HepG2 (cell line): ENCODE results near the gene L3MBTL1. TPM values are rescaled to one million over a fixed set of nuclear protein-coding genes. Genes with fewer than 3 reads are reported as not detected.
A peak's percentile ranks its signal among the peaks of the same experiment; 100 is the strongest.

ENCODE experiments used
- CAMTA2 ChIP-seq: sonication (generic); formaldehyde crosslinking; IDR thresholded peaks from 2 replicates; pipeline ENCODE4 v1.4.0; 2020; ENCODE audit warnings: mild to moderate bottlenecking, missing genetic modification reagents, borderline replicate concordance
- CBX1 ChIP-seq: IDR thresholded peaks from one replicate; pipeline ENCODE4 v1.6.1; 2016; ENCODE audit warnings: antibody characterized with exemption, low read depth
- CEBPB ChIP-seq: IDR thresholded peaks from 2 replicates; pipeline ENCODE4 v1.6.1; 2011; ENCODE audit warnings: low read depth, low read length, improper control_type of control experiment, borderline replicate concordance
- HHEX ChIP-seq: IDR thresholded peaks from 2 replicates; pipeline ENCODE4 v1.6.1; 2016; ENCODE audit warnings: control low read depth
- IRX3 ChIP-seq: sonication (generic); formaldehyde crosslinking; IDR thresholded peaks from 2 replicates; pipeline ENCODE4 v1.8.1; 2023; ENCODE audit warnings: mild to moderate bottlenecking, low read depth, missing genetic modification reagents, borderline replicate concordance
- JUN ChIP-seq: sonication (generic); formaldehyde crosslinking; IDR thresholded peaks from 2 replicates; pipeline ENCODE4 v1.4.0; 2020; ENCODE audit warnings: mild to moderate bottlenecking, missing genetic modification reagents
- MED13 ChIP-seq: sonication (generic); formaldehyde crosslinking; IDR thresholded peaks from 2 replicates; pipeline ENCODE4 v1.5.0; 2020; ENCODE audit warnings: missing genetic modification reagents
- NFE2L1 ChIP-seq: sonication (generic); formaldehyde crosslinking; IDR thresholded peaks from 2 replicates; pipeline ENCODE4 v1.4.0; 2020; ENCODE audit warnings: missing genetic modification reagents, mild to moderate bottlenecking, borderline replicate concordance
- POLR2A ChIP-seq, 2 experiments: IDR thresholded peaks; 2 replicates each; pipeline ENCODE4 v1.6.1; 2011; ENCODE audit warnings: low read depth in 2 of 2, low read length in 2 of 2, mild to moderate bottlenecking in 1 of 2, moderate library complexity in 1 of 2; ENCODE audit not compliant: insufficient read depth in 1 of 2
- RFX3 ChIP-seq: IDR thresholded peaks from 2 replicates; pipeline ENCODE4 v1.6.1; 2016; ENCODE audit warnings: missing biosample characterization, missing genetic modification reagents
- SALL1 ChIP-seq: sonication (generic); formaldehyde crosslinking; IDR thresholded peaks from 2 replicates; pipeline ENCODE4 v1.8.0; 2022; ENCODE audit warnings: mild to moderate bottlenecking, missing genetic modification reagents
- SOX5 ChIP-seq: IDR thresholded peaks from 2 replicates; pipeline ENCODE4 v1.6.1; 2016; ENCODE audit warnings: borderline replicate concordance
- TRIM24 ChIP-seq: sonication (generic); formaldehyde crosslinking; IDR thresholded peaks from 2 replicates; pipeline ENCODE4 v1.8.0; 2022; ENCODE audit warnings: mild to moderate bottlenecking, missing genetic modification reagents
- ZBTB34 ChIP-seq: sonication (generic); formaldehyde crosslinking; IDR thresholded peaks from 2 replicates; pipeline ENCODE4 v1.8.0; 2022; ENCODE audit warnings: mild to moderate bottlenecking, missing genetic modification reagents
- ZBTB49 ChIP-seq: sonication (generic); formaldehyde crosslinking; IDR thresholded peaks from 2 replicates; pipeline ENCODE4 v1.4.0; 2020; ENCODE audit warnings: missing genetic modification reagents, borderline replicate concordance
- ZNF207 ChIP-seq: fragments of 450-650 bp; IDR thresholded peaks from 2 replicates; pipeline ENCODE4 v1.6.1; 2016; ENCODE audit warnings: antibody characterized with exemption, borderline replicate concordance
- ZNF501 ChIP-seq: sonication (generic); formaldehyde crosslinking; IDR thresholded peaks from 2 replicates; pipeline ENCODE4 v1.5.1; 2020; ENCODE audit warnings: mild to moderate bottlenecking, moderate library complexity, missing genetic modification reagents
- ZNF770 ChIP-seq: sonication (generic); formaldehyde crosslinking; IDR thresholded peaks from 2 replicates; pipeline ENCODE4 v1.5.0; 2020; ENCODE audit warnings: mild to moderate bottlenecking, missing genetic modification reagents
- polyA plus RNA-seq, 8 experiments: library from polyadenylated mRNA; depleted of rRNA in 3 of 8; stranded (reverse) in 7 of 8; unstranded in 1 of 8; fragments of >200 nt; fragmentation: Illumina TruSeq in 4 of 8; extraction: Trizol in 4 of 8; gene quantifications; 2 replicates each; pipeline versions ENCODE4 v1.2.1 to v1.2.3, GENCODE V29; 2011 to 2016; ENCODE audit warnings: low read depth in 4 of 8, missing spikeins in 1 of 8, mixed read lengths in 1 of 8; ENCODE audit not compliant: insufficient read depth in 1 of 8
- total RNA-seq, 5 experiments: library from RNA; depleted of rRNA; stranded (reverse); fragments of >200 nt; fragmentation: Illumina TruSeq; extraction: Trizol; gene quantifications; 2 replicates each; pipeline ENCODE4 v1.2.3, GENCODE V29; 2016; ENCODE audit warnings: low read depth in 1 of 5
- TF ChIP-seq, protein P1 (sequence below): sonication (generic); formaldehyde crosslinking; conservative IDR thresholded peaks from 2 replicates; pipeline ENCODE4 v1.4.0; 2020; ENCODE audit warnings: missing genetic modification reagents

The L3MBTL1 gene
- total and polyA plus RNA-seq, 2 of the 13 experiments (the other 11 are each of a cell fraction or from before 2014, with no cell fraction given): 9.0 to 17.8 TPM

- TF ChIP-seq CAMTA2 (CRISPR knock-in tag) (peak; percentile 94; the same call in 1 of the 2 replicates), ZNF207 (no peak), ZNF501 (peak; percentile 97), IRX3 (CRISPR knock-in tag) (no peak; the same call in 1 of the 2 replicates), RFX3 (CRISPR knock-in tag) (peak; percentile 87), CBX1 (no peak), ZNF770 (peak; percentile 75), MED13 (0 out of 2 replicates have a peak, but pooled peaks have one; percentile 69), JUN (CRISPR knock-in tag) (peak; percentile 81; the same call in 1 of the 2 replicates), SOX5 (CRISPR knock-in tag) (no peak; the same call in 1 of the 2 replicates), HHEX (CRISPR knock-in tag) (no peak), TRIM24 (0 out of 2 replicates have a peak, but pooled peaks have one; percentile 29), NFE2L1 (CRISPR knock-in tag) (no peak), CEBPB (peak; percentile 45; the same call in 1 of the 2 replicates), ZBTB49 (CRISPR knock-in tag) (0 out of 2 replicates have a peak, but pooled peaks have one; percentile 55), SALL1 (peak; percentile 83), ZBTB34 (CRISPR knock-in tag) (no peak; the same call in 1 of the 2 replicates), POLR2A (IDR thresholded peaks at IDR 0.05; ENCODE audit: insufficient read depth in 1 of 2, low read depth in 2 of 2, low read length in 2 of 2) (peak; percentile 53 to 88; a peak in 3 of 4 replicates)
- TF ChIP-seq, protein P1, sequence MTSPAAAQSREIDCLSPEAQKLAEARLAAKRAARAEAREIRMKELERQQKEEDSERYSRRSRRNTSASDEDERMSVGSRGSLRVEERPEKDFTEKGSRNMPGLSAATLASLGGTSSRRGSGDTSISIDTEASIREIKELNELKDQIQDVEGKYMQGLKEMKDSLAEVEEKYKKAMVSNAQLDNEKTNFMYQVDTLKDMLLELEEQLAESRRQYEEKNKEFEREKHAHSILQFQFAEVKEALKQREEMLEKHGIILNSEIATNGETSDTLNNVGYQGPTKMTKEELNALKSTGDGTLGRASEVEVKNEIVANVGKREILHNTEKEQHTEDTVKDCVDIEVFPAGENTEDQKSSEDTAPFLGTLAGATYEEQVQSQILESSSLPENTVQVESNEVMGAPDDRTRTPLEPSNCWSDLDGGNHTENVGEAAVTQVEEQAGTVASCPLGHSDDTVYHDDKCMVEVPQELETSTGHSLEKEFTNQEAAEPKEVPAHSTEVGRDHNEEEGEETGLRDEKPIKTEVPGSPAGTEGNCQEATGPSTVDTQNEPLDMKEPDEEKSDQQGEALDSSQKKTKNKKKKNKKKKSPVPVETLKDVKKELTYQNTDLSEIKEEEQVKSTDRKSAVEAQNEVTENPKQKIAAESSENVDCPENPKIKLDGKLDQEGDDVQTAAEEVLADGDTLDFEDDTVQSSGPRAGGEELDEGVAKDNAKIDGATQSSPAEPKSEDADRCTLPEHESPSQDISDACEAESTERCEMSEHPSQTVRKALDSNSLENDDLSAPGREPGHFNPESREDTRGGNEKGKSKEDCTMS (CRISPR knock-in tag): no peak
Observed at GRCh38 chr20:43590392-43591303, 83.2 kb downstream of the L3MBTL1 start, which contains the start of gene IFT52 (continued).
